Retinal pigment epithelial cell (primary cell): Measurements from ENCODE around the gene GPBAR1.
"Not testable (repeated sequence)": the region's sequence is repeated elsewhere in the genome, so short reads cannot be mapped to it uniquely, and the experiment has no call there.

Experiments used
- DNase-seq: peaks from one replicate; pipeline ENCODE4 v3.0.0-alpha.2; 2010; ENCODE audit warnings: low read depth
- H3K4me3 ChIP-seq: 2 replicates; pipeline ENCODE4 v1.5.1; 2011; ENCODE audit warnings: mild to moderate bottlenecking, low read length, control low read depth, moderate library complexity
- TF ChIP-seq, protein P1 (sequence below): conservative IDR thresholded peaks from 2 replicates; pipeline ENCODE4 v1.5.1; 2011; ENCODE audit warnings: low read depth, low read length, control low read depth, inconsistent platforms

GPBAR1 gene

DNA sequence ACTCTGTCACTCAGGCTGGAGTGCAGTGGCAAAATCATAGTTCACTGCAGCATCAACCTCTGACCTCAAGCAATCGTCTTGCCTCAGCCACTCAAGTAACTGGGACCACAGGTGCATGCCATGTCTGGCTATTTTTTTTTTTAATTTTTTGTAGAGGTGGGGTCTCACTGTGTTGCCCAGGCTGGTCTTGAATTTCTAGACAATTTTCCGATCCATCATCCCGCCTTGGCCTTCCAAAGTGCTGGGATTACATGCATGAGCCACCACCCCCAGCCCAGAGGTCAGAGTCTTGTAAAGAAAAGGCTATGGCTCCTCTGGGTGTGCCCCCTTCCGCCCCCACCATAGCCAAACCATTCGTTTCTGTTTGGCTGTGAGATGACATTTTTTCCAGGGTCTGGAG, 44.6 kb downstream of the GPBAR1 start:
- no peak for DNase-seq
- H3K4me3 ChIP-seq: no peak overlapping the region
- TF ChIP-seq, protein P1, sequence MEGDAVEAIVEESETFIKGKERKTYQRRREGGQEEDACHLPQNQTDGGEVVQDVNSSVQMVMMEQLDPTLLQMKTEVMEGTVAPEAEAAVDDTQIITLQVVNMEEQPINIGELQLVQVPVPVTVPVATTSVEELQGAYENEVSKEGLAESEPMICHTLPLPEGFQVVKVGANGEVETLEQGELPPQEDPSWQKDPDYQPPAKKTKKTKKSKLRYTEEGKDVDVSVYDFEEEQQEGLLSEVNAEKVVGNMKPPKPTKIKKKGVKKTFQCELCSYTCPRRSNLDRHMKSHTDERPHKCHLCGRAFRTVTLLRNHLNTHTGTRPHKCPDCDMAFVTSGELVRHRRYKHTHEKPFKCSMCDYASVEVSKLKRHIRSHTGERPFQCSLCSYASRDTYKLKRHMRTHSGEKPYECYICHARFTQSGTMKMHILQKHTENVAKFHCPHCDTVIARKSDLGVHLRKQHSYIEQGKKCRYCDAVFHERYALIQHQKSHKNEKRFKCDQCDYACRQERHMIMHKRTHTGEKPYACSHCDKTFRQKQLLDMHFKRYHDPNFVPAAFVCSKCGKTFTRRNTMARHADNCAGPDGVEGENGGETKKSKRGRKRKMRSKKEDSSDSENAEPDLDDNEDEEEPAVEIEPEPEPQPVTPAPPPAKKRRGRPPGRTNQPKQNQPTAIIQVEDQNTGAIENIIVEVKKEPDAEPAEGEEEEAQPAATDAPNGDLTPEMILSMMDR: no peak

DNA sequence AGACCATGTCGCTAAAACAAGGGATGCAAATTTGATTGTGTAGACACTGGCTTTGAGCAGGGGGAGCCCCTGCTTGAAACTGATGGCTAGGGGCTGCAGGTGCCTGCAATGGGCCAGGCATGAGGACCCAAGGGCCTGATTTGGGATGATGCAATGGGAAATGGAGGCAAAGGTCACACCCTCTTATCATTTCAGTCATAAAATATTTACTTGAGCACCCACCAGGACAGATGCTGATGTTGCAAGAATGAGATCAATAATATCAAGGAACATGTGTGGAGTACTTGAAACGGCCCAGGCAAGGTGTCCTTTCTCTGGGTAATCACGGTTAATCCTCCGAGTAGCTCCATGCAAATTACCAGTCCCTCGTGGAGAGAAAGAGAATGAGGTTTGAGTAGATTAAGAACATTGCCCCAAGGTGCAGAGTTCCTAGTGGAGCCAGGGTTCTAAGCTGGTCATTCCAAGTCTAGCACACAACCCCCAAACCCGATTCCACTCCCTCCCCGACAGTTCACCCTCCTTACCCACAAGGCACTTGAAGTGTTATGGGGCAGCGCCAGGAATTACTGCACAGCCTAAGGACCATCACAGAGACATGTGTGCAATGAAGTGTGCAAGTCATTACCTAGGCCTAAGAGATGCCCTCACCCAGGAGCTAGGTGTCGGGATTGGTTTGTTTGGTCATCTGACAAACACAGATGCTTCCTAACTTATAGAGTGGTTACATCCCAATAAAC, 45.5 kb downstream of the GPBAR1 start:
- TF ChIP-seq, protein P1: no peak
- DNase-seq: no peak
- no peak overlapping the region for H3K4me3 ChIP-seq

DNA sequence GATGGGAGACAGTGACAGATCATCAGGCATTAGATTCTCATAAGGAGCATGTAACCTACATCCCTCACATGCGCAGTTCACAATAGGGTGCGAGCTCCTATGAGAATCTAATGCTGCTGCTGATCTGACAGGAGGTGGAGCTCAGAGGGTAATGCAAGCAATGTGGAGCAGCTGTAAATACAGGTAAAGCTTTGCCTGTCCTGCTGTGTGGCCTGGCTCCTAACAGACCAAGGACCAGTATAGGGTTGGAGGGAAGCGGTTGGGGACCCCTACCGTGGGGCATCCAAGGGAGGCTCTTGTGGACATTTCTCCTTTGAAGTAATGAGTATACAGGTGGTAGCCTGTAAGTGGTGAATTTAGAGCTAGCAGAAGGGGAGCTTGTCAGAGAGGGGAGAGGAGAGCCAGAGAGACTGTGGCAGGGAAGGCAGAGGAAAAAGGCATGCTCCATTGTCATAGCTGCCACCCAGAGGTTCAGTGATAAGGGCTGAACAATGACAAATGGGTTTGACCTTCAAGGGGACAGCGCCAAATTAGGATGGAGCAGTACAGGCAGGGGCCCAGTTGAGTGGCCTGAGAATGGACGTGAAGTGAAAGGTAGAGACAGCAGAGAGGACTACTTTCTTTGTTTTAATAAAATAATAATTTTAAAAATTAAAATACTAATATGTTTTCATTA, 46.7 kb downstream of the GPBAR1 start:
- no peak overlapping the region for H3K4me3 ChIP-seq
- DNase-seq: no peak
- TF ChIP-seq, protein P1: no peak

DNA sequence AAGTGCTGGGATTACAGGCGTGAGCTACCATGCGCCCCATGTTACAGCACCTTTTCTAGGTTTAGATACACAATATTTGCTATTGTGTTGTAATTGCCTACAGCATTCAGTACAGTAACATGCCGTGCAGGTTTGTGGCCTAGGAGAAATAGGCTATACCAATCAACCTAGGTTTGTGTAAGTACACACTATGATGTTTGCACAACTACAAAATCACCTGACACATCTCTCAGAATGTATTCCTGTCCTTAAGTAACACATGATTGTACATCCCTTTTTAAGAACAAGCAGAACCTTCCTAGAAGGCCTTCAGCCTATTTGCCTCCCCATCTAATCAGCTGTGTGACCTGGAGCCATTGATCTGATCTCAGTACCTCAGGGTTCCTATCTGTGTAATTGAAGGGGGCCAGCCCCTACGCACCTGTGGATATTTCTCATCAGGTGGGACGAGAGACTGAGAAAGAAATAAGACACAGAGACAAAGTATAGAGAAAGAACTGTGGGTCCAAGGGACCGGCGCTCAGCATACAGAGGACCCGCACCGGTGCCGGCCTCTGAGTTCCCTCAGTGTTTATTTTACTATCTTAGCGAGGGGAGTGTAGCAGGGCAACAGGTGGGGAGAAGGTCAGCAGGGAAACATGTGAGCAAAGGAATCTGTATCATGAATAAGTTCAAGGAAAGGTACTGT, 50.2 kb downstream of the GPBAR1 start:
- TF ChIP-seq, protein P1: no peak
- H3K4me3 ChIP-seq: no peak overlapping the region
- no peak for DNase-seq

DNA sequence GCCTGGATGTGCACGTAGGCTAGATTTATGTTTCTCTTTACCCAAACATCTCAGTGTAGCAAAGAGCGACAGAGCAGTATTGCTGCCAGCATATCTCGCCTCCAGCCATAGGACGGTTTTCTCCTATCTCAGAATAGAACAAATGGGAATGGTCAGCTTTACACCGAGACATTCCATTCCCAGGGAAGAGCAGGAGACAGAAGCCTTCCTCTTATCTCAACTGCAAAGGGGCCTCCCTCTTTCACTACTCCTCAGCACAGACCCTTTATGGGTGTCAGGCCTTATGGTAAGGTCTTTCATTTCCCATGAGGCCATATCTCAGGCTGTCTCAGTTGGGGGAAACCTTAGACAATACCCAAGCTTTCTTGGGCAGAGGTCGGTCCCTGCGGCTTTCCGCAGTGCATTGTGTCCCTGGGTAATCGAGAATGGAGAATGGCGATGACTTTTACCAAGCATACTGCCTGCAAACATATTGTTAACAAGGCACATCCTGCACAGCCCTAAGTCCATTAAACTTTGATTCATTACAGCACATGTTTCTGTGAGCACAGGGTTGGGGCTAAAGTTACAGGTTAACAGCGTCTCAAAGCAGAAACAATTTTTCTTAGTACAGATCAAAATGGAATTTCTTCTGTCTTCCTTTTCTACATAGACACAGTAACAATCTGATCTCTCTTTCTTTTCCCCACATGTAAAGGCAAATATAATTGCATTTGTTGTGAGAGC, 50.9 kb downstream of the GPBAR1 start:
- not testable (repeated sequence) for DNase-seq, H3K4me3 ChIP-seq

DNA sequence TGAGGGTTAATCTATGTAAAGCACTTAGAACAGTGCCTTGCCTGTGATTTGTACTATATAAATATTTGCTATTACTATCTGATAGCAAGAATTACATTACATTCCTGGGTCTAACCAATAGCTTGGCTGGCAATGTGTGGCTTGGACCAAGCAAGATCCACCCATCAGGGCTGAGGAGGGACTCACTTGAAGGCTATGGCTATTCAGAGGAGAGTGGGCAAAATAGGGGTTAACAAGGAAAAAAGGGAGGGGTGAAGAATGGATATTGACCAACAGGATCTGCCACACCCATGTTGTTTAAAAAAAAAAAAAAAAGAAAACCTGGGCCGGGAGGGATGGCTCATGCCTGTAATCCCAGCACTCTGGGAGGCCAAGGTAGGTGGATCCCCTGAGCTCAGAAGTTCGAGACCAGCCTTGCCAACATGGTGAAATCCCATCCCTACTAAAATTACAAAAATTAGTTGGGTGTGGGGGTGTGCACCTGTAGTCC, 51.5 kb downstream of the GPBAR1 start:
- DNase-seq: no peak
- no peak overlapping the region for H3K4me3 ChIP-seq
- TF ChIP-seq, protein P1: no peak

DNA sequence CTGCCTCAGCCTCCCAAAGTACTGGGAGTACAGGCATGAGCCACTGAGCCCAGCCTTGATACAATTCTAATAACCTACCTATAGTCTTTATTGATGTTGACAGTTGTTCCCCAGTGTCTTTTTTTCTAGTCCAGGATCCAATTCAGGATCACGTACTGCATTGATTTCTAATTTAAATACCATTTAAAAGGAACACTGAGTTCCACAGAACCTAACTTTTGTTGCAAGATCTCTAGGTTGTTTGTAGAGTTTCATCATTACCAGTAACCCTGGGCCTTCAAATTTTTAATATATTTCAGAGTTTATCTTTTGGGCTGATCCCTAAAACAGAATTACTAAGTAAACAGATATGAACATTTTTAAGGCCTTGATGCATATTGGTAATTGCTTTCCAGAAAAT, 52.5 kb downstream of the GPBAR1 start:
- TF ChIP-seq, protein P1: no peak
- DNase-seq: no peak
- no peak overlapping the region for H3K4me3 ChIP-seq
